ENCODE data around the gene SVOPL.
"Not testable (repeated sequence)": the region's sequence is repeated elsewhere in the genome, so short reads cannot be mapped to it uniquely, and the experiment has no call there.

The SVOPL gene

GRCh38 chr7:138701537-138701923 is 368 bp upstream of the SVOPL start:
- no peak for DNase-seq (ENCODE audit: low read depth)

DNA sequence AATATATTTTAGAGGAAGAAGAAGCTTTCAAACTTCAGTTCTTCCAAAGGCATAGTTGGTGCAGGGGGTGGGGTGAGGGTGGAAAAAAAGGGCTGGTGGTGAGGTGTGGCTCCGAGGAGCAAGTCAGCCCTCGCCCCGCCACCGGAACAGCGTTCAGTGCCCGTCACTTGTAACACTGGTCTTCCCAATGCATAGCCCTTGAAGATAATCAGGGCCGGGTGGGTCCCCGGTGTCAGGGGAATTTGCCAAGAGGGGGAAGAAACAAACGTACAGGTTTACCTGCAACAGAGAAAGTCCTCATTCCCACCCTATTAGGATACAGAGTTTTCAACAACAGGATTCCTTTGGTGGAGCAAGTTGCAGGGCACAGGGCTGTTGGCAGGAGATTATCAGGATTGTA is 1.5 kb downstream of the SVOPL start:
- DNase-seq (ENCODE audit: low read depth), result no peak

- no peak for DNase-seq (ENCODE audit: low read depth)
These were observed 2.9 kb downstream of the SVOPL start for GRCh38 chr7:138698281-138698680.

GRCh38 chr7:138697535-138698182 is 3.5 kb downstream of the SVOPL start:
- DNase-seq (ENCODE audit: low read depth), result no peak

GRCh38 chr7:138695776-138696175 is 5.4 kb downstream of the SVOPL start:
- DNase-seq (ENCODE audit: low read depth), result not testable (repeated sequence)

GRCh38 chr7:138695106-138695505 is 6.1 kb downstream of the SVOPL start:
- DNase-seq (ENCODE audit: low read depth), result no peak

DNA sequence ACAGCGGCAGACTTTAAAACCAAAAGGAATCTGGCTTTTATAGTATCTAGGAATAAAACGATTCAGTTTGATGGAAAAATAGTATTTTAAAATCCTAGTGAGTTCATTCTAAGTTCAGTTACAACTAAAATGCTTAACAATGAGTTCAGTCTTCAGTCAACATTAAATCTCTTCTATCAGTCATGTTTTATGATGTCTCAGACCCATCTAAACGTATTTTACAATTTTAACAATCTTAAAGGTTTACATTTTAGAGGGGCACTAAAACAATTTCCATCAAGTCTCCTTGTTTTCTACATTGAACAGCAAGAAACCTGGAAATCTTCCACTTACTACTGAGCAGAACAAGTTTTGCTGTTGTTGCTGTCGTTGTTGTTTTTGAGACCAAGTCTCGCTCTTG is 10.0 kb downstream of the SVOPL start:
- no peak for DNase-seq (ENCODE audit: low read depth)

DNA sequence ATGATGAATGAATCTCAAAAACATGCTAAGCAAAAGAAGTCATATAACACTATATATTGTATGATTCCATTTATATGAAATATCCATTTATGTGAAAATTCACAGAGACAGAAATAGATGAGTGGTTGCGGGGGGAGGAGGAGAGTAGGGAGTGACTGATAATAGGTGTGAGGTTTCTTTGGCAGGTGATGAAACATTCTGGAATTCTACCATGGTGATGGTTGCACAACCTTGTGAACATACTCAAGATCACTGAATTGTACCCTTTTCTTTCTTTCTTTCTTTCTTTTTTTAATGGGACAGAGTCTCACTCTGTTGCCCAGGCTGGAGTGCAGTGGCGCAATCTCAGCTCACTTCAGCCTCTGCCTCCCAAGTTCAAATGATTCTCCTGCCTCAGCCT is 10.7 kb downstream of the SVOPL start:
- no peak for DNase-seq (ENCODE audit: low read depth)

DNA sequence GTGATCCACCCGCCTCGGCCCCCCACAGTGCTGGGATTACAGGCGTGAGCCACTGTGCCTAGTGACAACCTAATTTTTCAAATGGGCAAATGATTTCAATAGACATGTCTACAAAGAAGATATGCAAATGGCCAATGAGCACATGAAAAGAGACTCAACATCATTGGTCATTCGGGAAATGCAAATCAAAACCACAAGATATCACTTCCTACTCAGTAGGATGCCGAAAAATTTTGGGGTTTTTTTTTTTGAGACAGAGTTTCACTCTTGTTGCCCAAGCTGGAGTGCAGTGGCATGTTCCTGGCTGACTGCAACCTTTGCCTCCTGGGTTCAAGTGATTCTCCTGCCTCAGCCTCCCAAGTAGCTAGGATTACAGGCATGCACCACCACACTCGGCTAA is 13.1 kb downstream of the SVOPL start:
- DNase-seq (ENCODE audit: low read depth), result not testable (repeated sequence)

DNA sequence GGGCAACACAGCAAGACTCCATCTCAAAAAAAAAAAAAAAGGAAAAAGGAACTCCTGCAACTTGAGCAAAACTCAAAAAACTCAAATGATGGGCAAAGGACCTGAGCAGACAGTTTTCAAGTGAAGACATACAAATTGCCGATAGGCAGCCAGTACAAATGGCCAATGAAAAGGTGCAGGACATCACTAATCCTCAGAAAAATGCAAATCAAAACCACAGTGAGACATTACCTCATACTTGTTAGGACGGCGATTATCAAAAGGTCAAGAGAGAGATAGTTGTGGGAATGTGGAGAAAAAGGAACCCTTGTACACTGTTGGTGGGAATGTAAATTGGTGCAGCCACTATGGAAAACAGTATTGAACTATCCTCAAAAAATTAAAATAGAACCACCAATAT is 16.8 kb downstream of the SVOPL start:
- no peak for DNase-seq (ENCODE audit: low read depth)

GRCh38 chr7:138679793-138680192 is 21.4 kb downstream of the SVOPL start:
- no peak for DNase-seq (ENCODE audit: low read depth)

GRCh38 chr7:138670594-138670993 is 30.6 kb downstream of the SVOPL start:
- DNase-seq (ENCODE audit: low read depth), result no peak

GRCh38 chr7:138669364-138669763 is 31.8 kb downstream of the SVOPL start:
- no peak for DNase-seq (ENCODE audit: low read depth)

DNA sequence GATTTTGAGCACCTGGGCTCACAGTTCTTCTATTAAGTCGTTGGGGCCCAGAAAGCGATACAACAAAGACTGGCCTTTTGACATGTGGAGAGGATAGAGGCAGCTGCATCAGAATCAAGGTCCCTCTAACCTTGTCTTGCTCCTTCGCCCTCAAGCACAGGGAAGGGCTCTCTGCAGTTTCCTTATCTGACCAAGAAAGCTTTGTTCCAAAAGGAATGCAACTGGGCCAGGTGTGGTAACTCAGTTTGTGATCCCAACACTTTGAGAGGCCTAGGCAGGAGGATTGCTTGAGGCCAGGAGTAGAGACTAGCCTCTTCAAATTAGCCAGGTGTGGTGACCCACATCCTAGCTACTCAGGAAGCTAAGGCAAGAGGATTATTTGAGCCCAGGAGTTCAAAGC is 32.2 kb downstream of the SVOPL start:
- no peak for DNase-seq (ENCODE audit: low read depth)

- no peak for DNase-seq (ENCODE audit: low read depth)
These were observed 32.9 kb downstream of the SVOPL start for GRCh38 chr7:138668229-138668596.

DNA sequence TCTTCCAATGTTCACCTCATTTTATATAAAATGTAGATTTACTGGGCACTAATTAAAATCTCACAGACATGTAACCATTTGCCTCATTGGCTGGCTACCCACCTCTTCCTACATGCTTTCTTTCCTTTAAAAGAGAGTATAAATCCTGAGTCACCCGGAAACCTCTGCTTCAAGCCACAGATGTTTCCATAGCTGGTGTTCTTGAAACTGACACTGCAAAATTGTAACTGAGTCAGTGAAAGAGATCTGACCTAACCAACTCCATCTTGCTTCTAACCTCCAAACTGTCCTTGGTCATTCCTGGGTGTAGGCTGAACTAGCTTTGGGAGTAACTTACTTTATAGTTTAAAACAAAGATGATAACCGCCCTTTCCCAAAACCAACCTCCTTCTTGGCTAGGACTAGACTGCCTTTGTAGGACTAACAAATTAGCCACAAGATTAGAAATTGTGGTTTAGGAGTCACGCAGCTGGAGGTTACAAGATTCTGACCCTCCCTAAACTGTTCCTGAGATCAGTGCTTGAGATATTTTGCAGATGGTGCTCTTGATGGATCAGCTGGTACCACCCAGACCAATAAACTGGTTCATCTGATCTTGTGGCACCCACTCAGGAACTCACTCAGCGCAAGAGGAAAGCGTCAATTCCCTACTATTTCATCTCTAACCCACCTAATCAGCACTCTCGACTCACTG is 33.5 kb downstream of the SVOPL start:
- no peak for DNase-seq (ENCODE audit: low read depth)

DNA sequence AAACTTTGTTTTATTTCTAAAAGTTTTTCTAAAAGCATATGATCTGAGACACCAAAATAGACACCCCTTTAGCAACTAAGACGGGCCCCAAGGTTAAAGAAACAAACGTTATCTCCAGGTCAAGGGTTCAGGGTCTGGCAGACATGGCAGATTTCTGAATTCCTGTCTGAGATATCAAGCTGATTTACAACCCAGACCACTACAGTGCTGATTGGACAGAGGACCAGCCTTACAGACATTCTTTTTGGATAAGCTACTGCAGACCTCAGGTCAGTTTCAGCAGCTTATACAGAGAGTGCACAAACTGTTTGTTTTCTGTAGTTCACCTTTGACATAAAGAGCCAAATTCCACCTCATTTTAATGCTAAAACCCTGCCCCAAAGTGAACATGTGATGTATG is 34.8 kb downstream of the SVOPL start:
- no peak for DNase-seq (ENCODE audit: low read depth)

GRCh38 chr7:138665669-138666140 is 35.5 kb downstream of the SVOPL start:
- no peak for DNase-seq (ENCODE audit: low read depth)

- DNase-seq (ENCODE audit: low read depth), result no peak
These were observed 35.9 kb downstream of the SVOPL start for GRCh38 chr7:138665249-138665648.

DNA sequence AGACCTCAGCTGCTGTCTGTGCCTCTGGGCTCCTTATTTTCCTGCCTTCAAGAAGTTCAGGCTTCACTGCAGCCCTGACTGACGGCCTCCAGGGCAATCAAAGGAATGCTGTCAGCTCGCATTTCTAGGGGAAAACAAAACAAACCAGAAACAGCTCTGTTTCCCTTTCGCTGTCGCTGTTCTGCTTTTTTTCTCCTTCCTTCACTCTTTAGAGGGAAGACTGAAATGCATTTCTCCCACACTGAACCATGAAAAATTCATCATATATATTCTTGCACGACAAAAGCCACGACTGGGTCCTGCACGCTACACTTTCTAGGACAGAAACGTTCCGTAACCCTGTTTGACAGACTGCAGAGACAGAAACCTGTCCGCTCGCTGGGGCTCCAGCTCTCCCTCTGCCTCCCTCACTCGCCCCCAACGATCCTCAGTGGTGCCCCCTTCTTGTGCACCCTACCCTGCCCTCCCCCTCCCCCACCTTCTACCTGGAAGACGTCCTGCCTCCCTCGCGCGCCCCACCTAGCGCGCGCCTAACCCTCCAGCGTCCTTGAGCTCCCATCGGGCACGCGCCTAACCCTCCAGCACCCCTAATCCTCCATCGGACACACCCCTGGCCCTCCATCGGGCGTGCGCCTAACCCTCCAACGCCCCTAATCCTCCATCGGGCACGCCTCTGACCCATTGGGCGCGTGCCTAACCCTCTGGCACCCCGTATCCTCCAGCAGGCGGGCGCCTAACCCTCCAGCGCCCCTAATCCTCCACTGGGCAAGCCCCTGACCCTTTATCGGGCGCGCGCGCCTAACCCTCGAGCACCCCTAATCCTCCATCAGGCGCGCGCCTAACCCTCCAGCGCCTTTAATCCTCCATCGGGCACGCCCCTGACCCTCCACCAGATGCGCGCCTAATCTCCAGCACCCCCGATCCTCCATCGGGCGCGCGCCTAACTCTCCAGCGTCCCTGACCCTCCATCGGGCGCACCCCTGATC is 37.1 kb downstream of the SVOPL start:
- no peak for DNase-seq (ENCODE audit: low read depth)

GRCh38 chr7:138662991-138663320 is 38.2 kb downstream of the SVOPL start:
- DNase-seq (ENCODE audit: low read depth), result no peak

- no peak for DNase-seq (ENCODE audit: low read depth)
These were observed 38.8 kb downstream of the SVOPL start for GRCh38 chr7:138662076-138662990.
